SU-DHL-6 (cell line): ENCODE results near the gene C11orf58.

Experiments
- H2AFZ ChIP-seq: fragments of 200-600 bp; sonication (generic); 2 replicates; pipeline ENCODE4 v1.6.1; 2014; ENCODE audit warnings: low read depth, mild to moderate bottlenecking, moderate library complexity, mixed read lengths, antibody characterized with exemption, low read length; ENCODE audit not compliant: severe bottlenecking
- H3F3A ChIP-seq: fragments of 200-600 bp; shearing (Covaris generic); 2 replicates; pipeline ENCODE4 v1.6.0; 2016; ENCODE audit warnings: antibody characterized with exemption, mild to moderate bottlenecking; ENCODE audit not compliant: insufficient read depth
- H3K27ac ChIP-seq: fragments of 200-600 bp; sonication (generic); 2 replicates; pipeline ENCODE4 v1.5.1; 2016; ENCODE audit warnings: low read depth, mild to moderate bottlenecking, low read length, moderate library complexity, mixed read lengths
- H3K27me3 ChIP-seq: fragments of 200-600 bp; sonication (generic), shearing (Covaris generic); 2 replicates; pipeline ENCODE4 v1.6.0; 2014; ENCODE audit warnings: mild to moderate bottlenecking, low read length
- H3K36me3 ChIP-seq: fragments of 200-600 bp; sonication (generic); 2 replicates; pipeline ENCODE4 v1.6.1; 2014; ENCODE audit warnings: mild to moderate bottlenecking, low read length, mixed read lengths
- H3K4me2 ChIP-seq: fragments of 300-600, 200-600 bp; shearing (Covaris generic), sonication (generic); 2 replicates; pipeline ENCODE4 v1.6.0; 2014; ENCODE audit warnings: low read length, low read depth, mild to moderate bottlenecking; ENCODE audit not compliant: poor library complexity, severe bottlenecking
- H3K4me3 ChIP-seq: fragments of 200-600 bp; sonication (generic); 2 replicates; pipeline ENCODE4 v1.5.1; 2014; ENCODE audit warnings: antibody characterized with exemption, low read length, mild to moderate bottlenecking, mixed read lengths; ENCODE audit not compliant: insufficient read depth, poor library complexity, severe bottlenecking
- H3K79me2 ChIP-seq: fragments of 200-600 bp; sonication (generic); 2 replicates; pipeline ENCODE4 v1.6.1; 2014; ENCODE audit warnings: mild to moderate bottlenecking, low read length, moderate library complexity; ENCODE audit not compliant: insufficient read depth
- H3K9ac ChIP-seq: fragments of 200-600 bp; sonication (generic); 2 replicates; pipeline ENCODE4 v1.7.0; 2014; ENCODE audit warnings: mild to moderate bottlenecking, low read length
- H3K9me2 ChIP-seq: fragments of 200-600 bp; sonication (generic); replicated peaks from 2 replicates; pipeline ENCODE4 v1.6.1; 2014; ENCODE audit warnings: low read length; ENCODE audit not compliant: insufficient read depth
- H3K9me3 ChIP-seq: fragments of 200-600 bp; sonication (generic); 2 replicates; pipeline ENCODE4 v1.6.1; 2014; ENCODE audit warnings: low read length, mixed read lengths; ENCODE audit not compliant: insufficient read depth
- H4K20me1 ChIP-seq: fragments of 200-600 bp; sonication (generic); 2 replicates; pipeline ENCODE4 v1.6.1; 2014; ENCODE audit warnings: low read depth, mild to moderate bottlenecking, antibody characterized with exemption, low read length, moderate library complexity, mixed read lengths
- CTCF ChIP-seq: fragments of 200-600 bp; sonication (generic); IDR thresholded peaks from one replicate; pipeline ENCODE4 v1.5.1; 2017; ENCODE audit warnings: antibody characterized with exemption, mild to moderate bottlenecking, low read length, moderate library complexity; ENCODE audit not compliant: insufficient read depth, poor library complexity, severe bottlenecking
- EZH2phosphoT487 ChIP-seq: fragments of 200-600 bp; sonication (generic), shearing (Covaris generic); conservative IDR thresholded peaks from 2 replicates; pipeline ENCODE4 v1.6.1; 2018; ENCODE audit warnings: mild to moderate bottlenecking, antibody characterized with exemption, low read length, moderate library complexity, mixed read lengths

C11orf58 gene

DNA sequence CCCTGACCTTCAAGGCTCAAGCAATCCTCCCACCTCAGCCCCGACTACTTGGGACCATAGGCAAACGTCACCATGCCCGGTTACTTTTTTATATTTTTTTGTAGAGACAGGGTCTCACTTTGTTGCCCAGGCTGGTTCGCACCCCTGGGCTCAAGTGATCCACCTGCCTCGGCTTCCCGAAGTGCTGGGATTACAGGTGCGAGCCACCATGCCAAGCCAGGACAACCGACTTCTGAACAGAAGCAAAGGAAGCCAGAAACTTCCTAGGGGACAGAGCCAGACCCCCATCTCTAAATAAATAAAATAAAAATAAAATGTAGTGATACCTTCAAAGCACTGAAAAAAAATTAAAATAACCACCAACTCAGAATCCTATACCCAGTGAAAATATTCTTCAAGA is 26.4 kb downstream of the C11orf58 start:
- H3K4me3 ChIP-seq = no peak overlapping the region
- H3K9ac ChIP-seq = no peak overlapping the region
- H3K27ac ChIP-seq = no peak overlapping the region
- no peaks in the 10 kb centered on the region for H3K79me2 ChIP-seq
- no peak overlapping the region for H2AFZ ChIP-seq
- no peaks in the 10 kb centered on the region for H3K27me3 ChIP-seq
- no peaks in the 10 kb centered on the region for H3K36me3 ChIP-seq
- H3K9me3 ChIP-seq = no peaks in the 10 kb centered on the region
- H3K9me2 ChIP-seq = no peaks in the 10 kb centered on the region
- TF ChIP-seq CTCF = no peak
- no peak for TF ChIP-seq EZH2phosphoT487
- 0 out of 2 replicates have a peak, but pooled peaks cover under 1% of the 10 kb centered on the region for H3F3A ChIP-seq
- no peaks in the 10 kb centered on the region for H4K20me1 ChIP-seq
- no peak overlapping the region for H3K4me2 ChIP-seq

- H3K9me2 ChIP-seq = no peaks in the 10 kb centered on the region
- H4K20me1 ChIP-seq = no peaks in the 10 kb centered on the region
- H3K27me3 ChIP-seq = no peaks in the 10 kb centered on the region
- no peaks in the 10 kb centered on the region for H3F3A ChIP-seq
- no peaks in the 10 kb centered on the region for H3K9me3 ChIP-seq
- H3K36me3 ChIP-seq = no peaks in the 10 kb centered on the region
- no peak overlapping the region for H2AFZ ChIP-seq
- H3K27ac ChIP-seq = no peak overlapping the region
- no peaks in the 10 kb centered on the region for H3K79me2 ChIP-seq
- no peak overlapping the region for H3K4me3 ChIP-seq
- TF ChIP-seq EZH2phosphoT487 (no peak), CTCF (no peak)
- H3K4me2 ChIP-seq = no peak overlapping the region
- no peak overlapping the region for H3K9ac ChIP-seq
Measured at GRCh38 chr11:16767137-16767536, 28.7 kb downstream of the C11orf58 start.

GRCh38 chr11:16767957-16768356 is 29.5 kb downstream of the C11orf58 start:
- H4K20me1 ChIP-seq = no peaks in the 10 kb centered on the region
- no peaks in the 10 kb centered on the region for H3K36me3 ChIP-seq
- no peaks in the 10 kb centered on the region for H3K9me3 ChIP-seq
- H2AFZ ChIP-seq = no peak overlapping the region
- H3F3A ChIP-seq = no peaks in the 10 kb centered on the region
- no peak overlapping the region for H3K9ac ChIP-seq
- no peak overlapping the region for H3K27ac ChIP-seq
- no peak overlapping the region for H3K4me2 ChIP-seq
- no peak overlapping the region for H3K4me3 ChIP-seq
- H3K27me3 ChIP-seq = no peaks in the 10 kb centered on the region
- no peaks in the 10 kb centered on the region for H3K9me2 ChIP-seq
- H3K79me2 ChIP-seq = no peaks in the 10 kb centered on the region
- TF ChIP-seq CTCF (no peak), EZH2phosphoT487 (no peak)

GRCh38 chr11:16769386-16769785 is 30.9 kb downstream of the C11orf58 start:
- Histone ChIP-seq H3K4me2 (no peak overlapping the region), H3K9me2 (no peaks in the 10 kb centered on the region), H2AFZ (no peak overlapping the region), H3K9ac (no peak overlapping the region), H4K20me1 (no peaks in the 10 kb centered on the region), H3K27me3 (no peaks in the 10 kb centered on the region), H3K27ac (no peak overlapping the region), H3K9me3 (no peaks in the 10 kb centered on the region), H3F3A (no peaks in the 10 kb centered on the region), H3K4me3 (no peak overlapping the region), H3K36me3 (no peaks in the 10 kb centered on the region), H3K79me2 (no peaks in the 10 kb centered on the region)
- TF ChIP-seq EZH2phosphoT487 (no peak), CTCF (no peak)
